NB4 (cell line): ENCODE data around the gene RS1.

Experiments
- DNase-seq: peaks from one replicate; pipeline ENCODE4 v3.0.0; 2010; ENCODE audit warnings: low read depth
- H3K4me3 ChIP-seq: one replicate; pipeline ENCODE4 v1.5.1; 2011; ENCODE audit warnings: mild to moderate bottlenecking, low read depth, low read length, moderate library complexity
- CTCF ChIP-seq: IDR thresholded peaks from one replicate; pipeline ENCODE4 v1.5.1; 2012; ENCODE audit warnings: low read depth, low read length
- MAX ChIP-seq: IDR thresholded peaks from 2 replicates; pipeline ENCODE4 v1.6.1; 2011; ENCODE audit warnings: low read depth, low read length
- MYC ChIP-seq: IDR thresholded peaks from 2 replicates; pipeline ENCODE4 v1.6.1; 2011; ENCODE audit warnings: low read depth, low read length
- POLR2A ChIP-seq: IDR thresholded peaks from 2 replicates; pipeline ENCODE4 v1.6.1; 2011; ENCODE audit warnings: mild to moderate bottlenecking; ENCODE audit not compliant: insufficient read length; ENCODE audit errors: extremely low read depth

RS1 gene

DNA sequence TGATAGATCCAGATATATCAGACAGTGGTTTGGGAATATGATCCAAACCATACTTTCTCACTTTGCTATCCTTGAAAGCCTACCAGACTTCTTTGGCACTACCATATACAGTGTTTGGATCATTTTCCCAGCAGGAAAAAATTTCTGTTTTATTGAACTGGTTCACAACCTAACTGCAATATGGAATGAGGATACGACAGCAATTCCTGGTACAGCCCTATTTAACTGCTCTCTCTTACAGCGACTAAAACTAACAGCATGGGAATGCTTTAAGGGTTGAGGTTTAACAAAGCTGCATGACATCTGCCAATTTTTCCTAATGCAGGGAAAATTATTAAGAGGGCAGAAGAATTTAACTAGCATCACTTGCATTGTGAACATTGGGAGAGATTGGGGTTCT lies 47.3 kb downstream of the RS1 start:
- DNase-seq: no peak
- TF ChIP-seq CTCF: no peak
- TF ChIP-seq MAX: no peak
- no peak for TF ChIP-seq MYC
- TF ChIP-seq POLR2A: no peak
- H3K4me3 ChIP-seq: no peak overlapping the region

- DNase-seq: no peak
- H3K4me3 ChIP-seq: no peak overlapping the region
- TF ChIP-seq CTCF (no peak), MAX (no peak), MYC (no peak), POLR2A (no peak)
Measured at GRCh38 chrX:18620349-18620748, 51.6 kb downstream of the RS1 start.

GRCh38 chrX:18619288-18619687 lies 52.6 kb downstream of the RS1 start:
- TF ChIP-seq MYC (no peak), MAX (no peak), POLR2A (no peak), CTCF (no peak)
- no peak overlapping the region for H3K4me3 ChIP-seq
- no peak for DNase-seq

DNA sequence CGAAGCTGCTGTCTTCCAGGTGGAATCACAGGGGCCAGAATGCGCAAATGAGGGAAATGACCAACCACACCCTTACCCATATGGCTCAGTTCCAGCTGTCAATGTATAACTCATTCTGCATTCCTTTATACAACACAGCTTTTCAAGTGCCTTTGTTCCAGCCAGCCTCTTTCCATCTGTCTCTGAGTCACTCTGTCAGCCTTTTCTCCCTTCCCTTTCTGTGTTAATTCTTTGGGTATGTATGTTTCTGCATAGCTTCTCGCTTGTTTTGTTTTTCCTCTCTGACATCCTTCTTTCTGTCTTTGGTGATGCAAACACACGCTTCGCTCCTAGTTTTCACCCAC lies 54.5 kb downstream of the RS1 start:
- no peak for DNase-seq
- no peak overlapping the region for H3K4me3 ChIP-seq
- TF ChIP-seq POLR2A (no peak), MYC (no peak), MAX (no peak), CTCF (no peak)

DNA sequence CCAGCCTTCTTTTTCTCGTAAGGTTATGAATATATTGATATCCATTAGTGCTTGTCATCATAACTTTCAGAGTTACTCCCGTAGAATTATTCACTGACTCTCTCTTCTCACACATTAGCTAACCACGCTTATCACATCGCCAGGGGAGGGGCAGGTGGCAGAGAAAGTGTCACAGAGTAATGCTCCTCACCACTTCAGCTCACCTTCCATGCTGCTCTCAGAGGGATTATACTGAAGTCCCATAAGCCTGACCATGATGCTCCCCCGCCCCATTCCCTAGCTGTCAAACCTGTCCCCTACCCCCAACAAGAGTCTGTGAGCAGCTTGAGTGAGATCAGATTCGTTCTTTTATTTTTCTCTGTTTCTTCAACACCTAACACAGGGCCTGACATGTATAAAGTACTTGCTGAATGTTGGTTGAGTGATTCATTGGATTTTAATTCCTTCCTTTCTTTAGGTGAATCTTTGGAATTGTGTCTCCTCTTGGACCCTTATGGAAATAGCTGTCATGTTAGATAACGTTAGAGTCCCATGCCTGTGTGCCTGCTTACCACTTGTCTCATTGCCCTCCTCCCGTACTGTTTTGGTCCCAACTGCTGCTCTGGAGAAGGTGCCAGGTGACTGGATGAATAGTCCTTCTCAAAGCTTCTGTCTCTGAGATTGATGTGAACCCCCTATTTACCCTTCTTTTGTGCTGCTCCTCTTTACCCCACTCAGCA lies 55.1 kb downstream of the RS1 start:
- H3K4me3 ChIP-seq: no peak overlapping the region
- TF ChIP-seq MAX (no peak), POLR2A (no peak), MYC (no peak), CTCF (no peak)
- no peak for DNase-seq

GRCh38 chrX:18613930-18614639 lies 57.8 kb downstream of the RS1 start:
- no peak overlapping the region for H3K4me3 ChIP-seq
- TF ChIP-seq CTCF (no peak), MYC (no peak), POLR2A (no peak), MAX (no peak)
- no peak for DNase-seq
